HG03066 (cell line): ENCODE data around the gene C2CD4D.

ENCODE experiments used
- ATAC-seq: cut with Tn5 transposase; IDR thresholded peaks from one replicate; pipeline ENCODE4 v1.9.1; 2021; ENCODE audit warnings: low read depth; ENCODE audit not compliant: unreplicated experiment

C2CD4D gene

GRCh38 chr1:151816548-151817352 lies 22.9 kb downstream of the C2CD4D start:
- ATAC-seq: no peak

- no peak for ATAC-seq
Observed at GRCh38 chr1:151815716-151816327, 23.8 kb downstream of the C2CD4D start.

- ATAC-seq: no peak
Observed at GRCh38 chr1:151814971-151815545, 24.6 kb downstream of the C2CD4D start.

- ATAC-seq: no peak
Observed at GRCh38 chr1:151814426-151814825, 25.2 kb downstream of the C2CD4D start.

- ATAC-seq: no peak
Observed at GRCh38 chr1:151813271-151813977, 26.2 kb downstream of the C2CD4D start.

- no peak for ATAC-seq
Observed at GRCh38 chr1:151811181-151811580, 28.4 kb downstream of the C2CD4D start.

- ATAC-seq: no peak
Observed at GRCh38 chr1:151809985-151810556, 29.5 kb downstream of the C2CD4D start.

GRCh38 chr1:151809290-151809984 lies 30.2 kb downstream of the C2CD4D start:
- ATAC-seq: no peak

- ATAC-seq: no peak
Observed at GRCh38 chr1:151807766-151808165, 31.9 kb downstream of the C2CD4D start.

GRCh38 chr1:151807131-151807530 lies 32.5 kb downstream of the C2CD4D start:
- ATAC-seq: no peak

GRCh38 chr1:151806170-151806569 lies 33.5 kb downstream of the C2CD4D start:
- no peak for ATAC-seq

GRCh38 chr1:151805066-151805820 lies 34.4 kb downstream of the C2CD4D start, which contains the start of gene LINGO4:
Gene LINGO4 (minus strand): TSS chr1:151805419. CDS start chr1:151802704, 2,715 bp downstream.
- no peak for ATAC-seq

- no peak for ATAC-seq
Observed at GRCh38 chr1:151803915-151804314, 35.7 kb downstream of the C2CD4D start.

GRCh38 chr1:151803164-151803563 lies 36.5 kb downstream of the C2CD4D start:
- ATAC-seq: no peak

GRCh38 chr1:151802372-151802771 lies 37.2 kb downstream of the C2CD4D start:
- ATAC-seq: no peak

- no peak for ATAC-seq
Observed at GRCh38 chr1:151801846-151802245, 37.8 kb downstream of the C2CD4D start.

- ATAC-seq: no peak
Observed at GRCh38 chr1:151801310-151801820, 38.3 kb downstream of the C2CD4D start.

GRCh38 chr1:151800830-151801229 lies 38.8 kb downstream of the C2CD4D start:
- ATAC-seq: no peak
